DND-41 (cell line): ENCODE results near the gene VKORC1.

Source experiments
- ATAC-seq: fragments of 200-7000 bp; cut with Tn5 transposase; 3 replicates; pipeline ENCODE4 v1.9.1; 2021; ENCODE audit warnings: low read depth; ENCODE audit not compliant: insufficient read depth
- DNase-seq: peaks from one replicate; pipeline ENCODE4 v3.0.0-alpha.2; 2020
- H2AFZ ChIP-seq: 2 replicates; pipeline ENCODE4 v1.6.0; 2012; ENCODE audit warnings: low read depth, low read length
- H3K27ac ChIP-seq: 2 replicates; pipeline ENCODE4 v1.5.1; 2012; ENCODE audit warnings: low read length, inconsistent platforms
- H3K27me3 ChIP-seq: fragments of 200-600 bp; sonication (generic); 2 replicates; pipeline ENCODE4 v1.6.0; 2012; ENCODE audit warnings: low read length, mild to moderate bottlenecking, inconsistent platforms; ENCODE audit not compliant: insufficient read depth, poor library complexity
- H3K36me3 ChIP-seq: 2 replicates; pipeline ENCODE4 v1.5.1; 2012; ENCODE audit warnings: low read length, inconsistent platforms; ENCODE audit not compliant: insufficient read depth
- H3K4me1 ChIP-seq: 2 replicates; pipeline ENCODE4 v1.5.1; 2012; ENCODE audit warnings: mild to moderate bottlenecking, low read length; ENCODE audit not compliant: insufficient read depth
- H3K4me2 ChIP-seq: 2 replicates; pipeline ENCODE4 v1.6.0; 2012; ENCODE audit warnings: mild to moderate bottlenecking, moderate library complexity, low read length, inconsistent platforms; ENCODE audit not compliant: insufficient read depth
- H3K4me3 ChIP-seq, 2 experiments: fragments of 200-600 bp in 1 of 2; shearing (Covaris generic) in 1 of 2; 2 replicates each; pipeline ENCODE4 v1.5.1; 2012 to 2016; ENCODE audit warnings: inconsistent platforms in 2 of 2, low read length in 2 of 2, mild to moderate bottlenecking in 2 of 2, low read depth in 1 of 2, moderate library complexity in 1 of 2
- H3K79me2 ChIP-seq: 2 replicates; pipeline ENCODE4 v1.6.0; 2012; ENCODE audit warnings: low read length, inconsistent platforms; ENCODE audit not compliant: insufficient read depth
- H3K9ac ChIP-seq: 2 replicates; pipeline ENCODE4 v1.6.0; 2012; ENCODE audit warnings: low read depth, mild to moderate bottlenecking, inconsistent platforms, low read length, moderate library complexity
- H3K9me3 ChIP-seq: 2 replicates; pipeline ENCODE4 v1.5.1; 2012; ENCODE audit warnings: low read length, moderate library complexity, mild to moderate bottlenecking, inconsistent platforms; ENCODE audit not compliant: insufficient read depth, severe bottlenecking
- H4K20me1 ChIP-seq: 2 replicates; pipeline ENCODE4 v1.6.0; 2012; ENCODE audit warnings: low read length; ENCODE audit not compliant: insufficient read depth
- CTCF ChIP-seq: IDR thresholded peaks from 2 replicates; pipeline ENCODE4 v1.5.1; 2012; ENCODE audit warnings: borderline replicate concordance, low read length, moderate library complexity, mild to moderate bottlenecking; ENCODE audit not compliant: poor library complexity, severe bottlenecking; ENCODE audit errors: extremely low read depth
- EZH2 ChIP-seq: IDR thresholded peaks from 3 replicates; pipeline ENCODE4 v1.6.1; 2012; ENCODE audit warnings: borderline replicate concordance, low read depth, mild to moderate bottlenecking, moderate library complexity, low read length, inconsistent platforms; ENCODE audit not compliant: severe bottlenecking

VKORC1 gene

GRCh38 chr16:31108035-31108793 is 13.6 kb upstream of the VKORC1 start, which contains the start of gene BCKDK:
Gene BCKDK (plus strand): TSS chr16:31108386. CDS start chr16:31109224, 838 bp downstream.
- peak within 1 kb of the TSS; percentile 71 for H3K27ac ChIP-seq
- H3K4me1 ChIP-seq: peaks cover 25% of the 10 kb centered on the region
- peak; percentile 81 for DNase-seq

GRCh38 chr16:31107465-31107867 is 12.9 kb upstream of the VKORC1 start:
- TF ChIP-seq CTCF (no peak), EZH2 (no peak)
- H3K27ac ChIP-seq: peak overlapping the region; percentile 71; the same call in 1 of the 2 replicates

More at GRCh38 chr16:31108035-31108793, 13.6 kb upstream of the VKORC1 start, which contains the start of gene BCKDK:
- peak within 1 kb of the TSS; percentile 92 for H2AFZ ChIP-seq
- peak within 1 kb of the TSS; percentile 85 for H3K9ac ChIP-seq
- peak within 1 kb of the TSS; percentile 74 to 83 for H3K4me3 ChIP-seq
- TF ChIP-seq EZH2 (no peak), CTCF (no peak)
- peak; percentile 95 for ATAC-seq
- H3K4me2 ChIP-seq: peak within 1 kb of the TSS; percentile 87
- H3K27me3 ChIP-seq: no peaks in the 10 kb centered on the region
- peaks cover 19% of the 10 kb centered on the region for H3K79me2 ChIP-seq
- H4K20me1 ChIP-seq: no peaks in the 10 kb centered on the region
- H3K9me3 ChIP-seq: no peaks in the 10 kb centered on the region
- H3K36me3 ChIP-seq: peaks cover 40% of the 10 kb centered on the region

GRCh38 chr16:31106509-31107464 is 12.2 kb upstream of the VKORC1 start:
- peaks cover 26% of the 10 kb centered on the region for H3K36me3 ChIP-seq
- H3K4me1 ChIP-seq: peaks cover 25% of the 10 kb centered on the region
- peak overlapping the region; percentile 87 for H3K4me2 ChIP-seq
- no peaks in the 10 kb centered on the region for H3K27me3 ChIP-seq
- H2AFZ ChIP-seq: peak overlapping the region; percentile 92
- peak overlapping the region; percentile 71; the same call in 1 of the 2 replicates for H3K27ac ChIP-seq
- no peak overlapping the region; a peak in 1 of 4 replicates for H3K4me3 ChIP-seq
- peak overlapping the region; percentile 85; the same call in 1 of the 2 replicates for H3K9ac ChIP-seq
- ATAC-seq (no peak), DNase-seq (no peak)
- no peaks in the 10 kb centered on the region for H3K9me3 ChIP-seq
- no peak for TF ChIP-seq EZH2
- TF ChIP-seq CTCF: no peak
- H3K79me2 ChIP-seq: peaks cover 19% of the 10 kb centered on the region
- no peaks in the 10 kb centered on the region for H4K20me1 ChIP-seq

More at GRCh38 chr16:31107465-31107867, 12.9 kb upstream of the VKORC1 start:
- Histone ChIP-seq H4K20me1 (no peaks in the 10 kb centered on the region), H3K9ac (peak overlapping the region; percentile 85), H2AFZ (peak overlapping the region; percentile 92), H3K4me1 (peaks cover 25% of the 10 kb centered on the region), H3K36me3 (peaks cover 33% of the 10 kb centered on the region), H3K27me3 (no peaks in the 10 kb centered on the region), H3K79me2 (peaks cover 19% of the 10 kb centered on the region), H3K4me2 (peak overlapping the region; percentile 87), H3K4me3 (peak overlapping the region; percentile 74 to 83; a peak in 3 of 4 replicates), H3K9me3 (no peaks in the 10 kb centered on the region)
- ATAC-seq (no peak), DNase-seq (no peak)
